Neural cell (in vitro differentiated cells): ENCODE results near the gene KIF5A. TPM values are rescaled to one million over a fixed set of nuclear protein-coding genes. Genes with fewer than 3 reads are reported as not detected.

Source experiments
- H2AFZ ChIP-seq: fragments of 200-600, 300-800 bp; sonication (generic), shearing (Covaris generic); 2 replicates; pipeline ENCODE4 v1.6.0; 2014; ENCODE audit warnings: low read depth, mild to moderate bottlenecking, antibody characterized with exemption, low read length, moderate library complexity
- H3F3A ChIP-seq: fragments of 200-600 bp; shearing (Covaris generic); 2 replicates; pipeline ENCODE4 v1.6.1; 2016; ENCODE audit warnings: mild to moderate bottlenecking, moderate library complexity, mixed read lengths, antibody characterized with exemption, low read length; ENCODE audit not compliant: insufficient read depth, poor library complexity, severe bottlenecking
- H3K27ac ChIP-seq: fragments of 200-600, 300-800 bp; sonication (generic), shearing (Covaris generic); 2 replicates; pipeline ENCODE4 v1.5.1; 2014; ENCODE audit warnings: mild to moderate bottlenecking, low read length, moderate library complexity
- H3K27me3 ChIP-seq: fragments of 300-800, 200-600 bp; sonication (generic), shearing (Covaris generic); 2 replicates; pipeline ENCODE4 v1.6.0; 2014; ENCODE audit warnings: mild to moderate bottlenecking, low read depth, low read length, moderate library complexity; ENCODE audit not compliant: insufficient read depth
- H3K36me3 ChIP-seq: fragments of 300-800, 200-600 bp; sonication (generic), shearing (Covaris generic); 2 replicates; pipeline ENCODE4 v1.5.1; 2014; ENCODE audit warnings: mild to moderate bottlenecking, antibody characterized with exemption, low read length, moderate library complexity; ENCODE audit not compliant: insufficient read depth
- H3K4me2 ChIP-seq: fragments of 300-800, 200-600 bp; sonication (generic), shearing (Covaris generic); 2 replicates; pipeline ENCODE4 v1.6.0; 2014; ENCODE audit warnings: mild to moderate bottlenecking, low read length
- H3K4me3 ChIP-seq: fragments of 300-800, 200-600 bp; sonication (generic), shearing (Covaris generic); 2 replicates; pipeline ENCODE4 v1.5.1; 2014; ENCODE audit warnings: mild to moderate bottlenecking, low read length, moderate library complexity
- H3K79me2 ChIP-seq: fragments of 200-600 bp; shearing (Covaris generic); replicated peaks from 2 replicates; pipeline ENCODE4 v1.6.0; 2014; ENCODE audit warnings: mild to moderate bottlenecking, low read length, moderate library complexity; ENCODE audit not compliant: insufficient read depth
- H3K9ac ChIP-seq: fragments of 300-800, 200-600 bp; sonication (generic), shearing (Covaris generic); 2 replicates; pipeline ENCODE4 v1.6.1; 2016; ENCODE audit warnings: mild to moderate bottlenecking, low read length, mixed read lengths
- H3K9me2 ChIP-seq: fragments of 200-600 bp; shearing (Covaris generic); 2 replicates; pipeline ENCODE4 v1.6.1; 2016; ENCODE audit warnings: mild to moderate bottlenecking, low read length, mixed read lengths; ENCODE audit not compliant: insufficient read depth
- H3K9me3 ChIP-seq: fragments of 200-600, 300-800 bp; sonication (generic), shearing (Covaris generic); 2 replicates; pipeline ENCODE4 v1.6.1; 2016; ENCODE audit warnings: mild to moderate bottlenecking, mixed run types, low read length, moderate library complexity, mixed read lengths
- H4K20me1 ChIP-seq: fragments of 200-600 bp; shearing (Covaris generic); 2 replicates; pipeline ENCODE4 v1.6.1; 2016; ENCODE audit warnings: mild to moderate bottlenecking, mixed run types; ENCODE audit not compliant: insufficient read depth
- EP300 ChIP-seq: fragments of 450-650 bp; conservative IDR thresholded peaks from 2 replicates; pipeline ENCODE4 v1.6.1; 2014; ENCODE audit warnings: antibody characterized with exemption, mild to moderate bottlenecking, moderate library complexity; ENCODE audit not compliant: poor library complexity, severe bottlenecking
- EZH2 ChIP-seq: fragments of 200-600, 300-800 bp; shearing (Covaris generic), sonication (generic); IDR thresholded peaks from 2 replicates; pipeline ENCODE4 v1.6.1; 2014; ENCODE audit warnings: antibody characterized with exemption, low read length, borderline replicate concordance, mild to moderate bottlenecking; ENCODE audit not compliant: insufficient read depth, poor library complexity, severe bottlenecking
- MXI1 ChIP-seq: fragments of 450-650 bp; conservative IDR thresholded peaks from 2 replicates; pipeline ENCODE4 v1.6.1; 2014; ENCODE audit warnings: antibody characterized with exemption, mild to moderate bottlenecking; ENCODE audit not compliant: poor library complexity, severe bottlenecking
- POLR2AphosphoS5 ChIP-seq: IDR thresholded peaks from 2 replicates; pipeline ENCODE4 v1.6.1; 2012
- RAD21 ChIP-seq: fragments of 450-650 bp; conservative IDR thresholded peaks from 2 replicates; pipeline ENCODE4 v1.6.1; 2014; ENCODE audit warnings: antibody characterized with exemption, mild to moderate bottlenecking, moderate library complexity
- SMC3 ChIP-seq: fragments of 450-650 bp; conservative IDR thresholded peaks from 2 replicates; pipeline ENCODE4 v1.6.1; 2014; ENCODE audit warnings: antibody characterized with exemption, mild to moderate bottlenecking, moderate library complexity; ENCODE audit not compliant: poor library complexity
- TAF1 ChIP-seq: IDR thresholded peaks from 2 replicates; pipeline ENCODE4 v1.6.1; 2012; ENCODE audit warnings: low read depth
- polyA plus RNA-seq: library from polyadenylated mRNA; depleted of rRNA; stranded (reverse); fragments of >200 nt; gene quantifications from 2 replicates; pipeline ENCODE4 v1.2.3, GENCODE V29; 2014
- TF ChIP-seq, protein P1 (sequence below): fragments of 450-650 bp; IDR thresholded peaks from 2 replicates; pipeline ENCODE4 v1.5.1; 2014; ENCODE audit warnings: antibody characterized with exemption, mild to moderate bottlenecking, moderate library complexity; ENCODE audit not compliant: poor library complexity, severe bottlenecking
- TF ChIP-seq, protein P2 (sequence below): IDR thresholded peaks from 2 replicates; pipeline ENCODE4 v1.6.1; 2012; ENCODE audit warnings: borderline replicate concordance

Gene KIF5A
- polyA plus RNA-seq, 1 donor from 2014 or later: 58.8 TPM

DNA sequence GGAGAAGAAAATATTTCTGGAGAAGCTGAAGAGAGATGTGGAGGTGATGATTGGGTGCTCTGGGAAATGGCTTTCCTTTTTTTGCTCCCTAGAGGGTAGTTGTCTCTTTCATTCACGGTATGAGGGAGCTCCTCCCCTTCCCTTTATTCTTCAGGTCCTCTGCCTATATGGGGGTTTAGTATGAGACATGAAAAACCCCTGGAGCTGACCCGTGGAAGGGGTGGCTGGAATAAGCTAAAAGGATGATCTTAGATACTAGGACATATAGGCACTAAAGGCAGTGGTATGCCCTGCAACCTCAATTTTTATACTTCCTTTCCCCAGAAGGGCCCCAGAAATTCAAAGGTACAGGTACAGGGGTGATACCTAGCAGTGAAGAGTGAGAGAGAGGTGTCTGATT is 50.6 kb downstream of the KIF5A start:
- TF ChIP-seq, protein P1, sequence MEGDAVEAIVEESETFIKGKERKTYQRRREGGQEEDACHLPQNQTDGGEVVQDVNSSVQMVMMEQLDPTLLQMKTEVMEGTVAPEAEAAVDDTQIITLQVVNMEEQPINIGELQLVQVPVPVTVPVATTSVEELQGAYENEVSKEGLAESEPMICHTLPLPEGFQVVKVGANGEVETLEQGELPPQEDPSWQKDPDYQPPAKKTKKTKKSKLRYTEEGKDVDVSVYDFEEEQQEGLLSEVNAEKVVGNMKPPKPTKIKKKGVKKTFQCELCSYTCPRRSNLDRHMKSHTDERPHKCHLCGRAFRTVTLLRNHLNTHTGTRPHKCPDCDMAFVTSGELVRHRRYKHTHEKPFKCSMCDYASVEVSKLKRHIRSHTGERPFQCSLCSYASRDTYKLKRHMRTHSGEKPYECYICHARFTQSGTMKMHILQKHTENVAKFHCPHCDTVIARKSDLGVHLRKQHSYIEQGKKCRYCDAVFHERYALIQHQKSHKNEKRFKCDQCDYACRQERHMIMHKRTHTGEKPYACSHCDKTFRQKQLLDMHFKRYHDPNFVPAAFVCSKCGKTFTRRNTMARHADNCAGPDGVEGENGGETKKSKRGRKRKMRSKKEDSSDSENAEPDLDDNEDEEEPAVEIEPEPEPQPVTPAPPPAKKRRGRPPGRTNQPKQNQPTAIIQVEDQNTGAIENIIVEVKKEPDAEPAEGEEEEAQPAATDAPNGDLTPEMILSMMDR: no peak
- Histone ChIP-seq H3K9me3 (no peaks in the 10 kb centered on the region), H4K20me1 (no peaks in the 10 kb centered on the region), H3K27me3 (no peaks in the 10 kb centered on the region), H2AFZ (no peak overlapping the region), H3K9ac (no peak overlapping the region), H3K79me2 (peaks cover 9% of the 10 kb centered on the region), H3K36me3 (no peaks in the 10 kb centered on the region), H3K4me3 (no peak overlapping the region), H3K4me2 (no peak overlapping the region), H3K9me2 (no peaks in the 10 kb centered on the region), H3K27ac (no peak overlapping the region), H3F3A (no peaks in the 10 kb centered on the region)

DNA sequence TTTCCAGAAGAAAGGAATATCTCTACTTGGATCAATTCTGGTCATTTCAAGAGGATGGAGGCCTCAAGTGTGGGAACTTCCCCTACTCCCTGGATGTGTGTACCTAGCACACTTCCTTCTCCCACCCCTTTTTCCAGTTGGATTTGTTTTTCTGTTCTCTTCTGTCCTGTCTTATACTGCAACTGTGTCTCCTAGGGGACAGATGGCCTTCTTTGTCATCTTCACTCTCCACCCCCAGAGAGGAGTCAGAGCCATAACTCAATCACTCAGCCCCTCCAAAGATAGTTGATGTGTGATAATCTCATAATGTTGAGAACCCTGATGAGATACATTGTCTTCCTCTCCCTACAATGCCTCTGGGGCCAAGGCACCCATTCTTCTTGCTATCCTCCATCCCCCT is 52.7 kb downstream of the KIF5A start:
- Histone ChIP-seq H3K4me2 (no peak overlapping the region), H3K27me3 (no peaks in the 10 kb centered on the region), H4K20me1 (no peaks in the 10 kb centered on the region), H3K9me3 (no peaks in the 10 kb centered on the region), H3K9ac (no peak overlapping the region), H2AFZ (no peak overlapping the region), H3K27ac (no peak overlapping the region), H3K36me3 (no peaks in the 10 kb centered on the region), H3K79me2 (peaks cover 19% of the 10 kb centered on the region), H3F3A (no peaks in the 10 kb centered on the region), H3K9me2 (no peaks in the 10 kb centered on the region), H3K4me3 (no peak overlapping the region)
- TF ChIP-seq EP300 (no peak), RAD21 (no peak), MXI1 (no peak), TAF1 (no peak), EZH2 (no peak), SMC3 (no peak), POLR2AphosphoS5 (no peak)
- TF ChIP-seq, protein P2, sequence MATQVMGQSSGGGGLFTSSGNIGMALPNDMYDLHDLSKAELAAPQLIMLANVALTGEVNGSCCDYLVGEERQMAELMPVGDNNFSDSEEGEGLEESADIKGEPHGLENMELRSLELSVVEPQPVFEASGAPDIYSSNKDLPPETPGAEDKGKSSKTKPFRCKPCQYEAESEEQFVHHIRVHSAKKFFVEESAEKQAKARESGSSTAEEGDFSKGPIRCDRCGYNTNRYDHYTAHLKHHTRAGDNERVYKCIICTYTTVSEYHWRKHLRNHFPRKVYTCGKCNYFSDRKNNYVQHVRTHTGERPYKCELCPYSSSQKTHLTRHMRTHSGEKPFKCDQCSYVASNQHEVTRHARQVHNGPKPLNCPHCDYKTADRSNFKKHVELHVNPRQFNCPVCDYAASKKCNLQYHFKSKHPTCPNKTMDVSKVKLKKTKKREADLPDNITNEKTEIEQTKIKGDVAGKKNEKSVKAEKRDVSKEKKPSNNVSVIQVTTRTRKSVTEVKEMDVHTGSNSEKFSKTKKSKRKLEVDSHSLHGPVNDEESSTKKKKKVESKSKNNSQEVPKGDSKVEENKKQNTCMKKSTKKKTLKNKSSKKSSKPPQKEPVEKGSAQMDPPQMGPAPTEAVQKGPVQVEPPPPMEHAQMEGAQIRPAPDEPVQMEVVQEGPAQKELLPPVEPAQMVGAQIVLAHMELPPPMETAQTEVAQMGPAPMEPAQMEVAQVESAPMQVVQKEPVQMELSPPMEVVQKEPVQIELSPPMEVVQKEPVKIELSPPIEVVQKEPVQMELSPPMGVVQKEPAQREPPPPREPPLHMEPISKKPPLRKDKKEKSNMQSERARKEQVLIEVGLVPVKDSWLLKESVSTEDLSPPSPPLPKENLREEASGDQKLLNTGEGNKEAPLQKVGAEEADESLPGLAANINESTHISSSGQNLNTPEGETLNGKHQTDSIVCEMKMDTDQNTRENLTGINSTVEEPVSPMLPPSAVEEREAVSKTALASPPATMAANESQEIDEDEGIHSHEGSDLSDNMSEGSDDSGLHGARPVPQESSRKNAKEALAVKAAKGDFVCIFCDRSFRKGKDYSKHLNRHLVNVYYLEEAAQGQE: no peak
- TF ChIP-seq, protein P1: no peak
